Measurements from ENCODE around the gene RCBTB1.
"Not testable (repeated sequence)": the region's sequence is repeated elsewhere in the genome, so short reads cannot be mapped to it uniquely, and the experiment has no call there.

The RCBTB1 gene

DNA sequence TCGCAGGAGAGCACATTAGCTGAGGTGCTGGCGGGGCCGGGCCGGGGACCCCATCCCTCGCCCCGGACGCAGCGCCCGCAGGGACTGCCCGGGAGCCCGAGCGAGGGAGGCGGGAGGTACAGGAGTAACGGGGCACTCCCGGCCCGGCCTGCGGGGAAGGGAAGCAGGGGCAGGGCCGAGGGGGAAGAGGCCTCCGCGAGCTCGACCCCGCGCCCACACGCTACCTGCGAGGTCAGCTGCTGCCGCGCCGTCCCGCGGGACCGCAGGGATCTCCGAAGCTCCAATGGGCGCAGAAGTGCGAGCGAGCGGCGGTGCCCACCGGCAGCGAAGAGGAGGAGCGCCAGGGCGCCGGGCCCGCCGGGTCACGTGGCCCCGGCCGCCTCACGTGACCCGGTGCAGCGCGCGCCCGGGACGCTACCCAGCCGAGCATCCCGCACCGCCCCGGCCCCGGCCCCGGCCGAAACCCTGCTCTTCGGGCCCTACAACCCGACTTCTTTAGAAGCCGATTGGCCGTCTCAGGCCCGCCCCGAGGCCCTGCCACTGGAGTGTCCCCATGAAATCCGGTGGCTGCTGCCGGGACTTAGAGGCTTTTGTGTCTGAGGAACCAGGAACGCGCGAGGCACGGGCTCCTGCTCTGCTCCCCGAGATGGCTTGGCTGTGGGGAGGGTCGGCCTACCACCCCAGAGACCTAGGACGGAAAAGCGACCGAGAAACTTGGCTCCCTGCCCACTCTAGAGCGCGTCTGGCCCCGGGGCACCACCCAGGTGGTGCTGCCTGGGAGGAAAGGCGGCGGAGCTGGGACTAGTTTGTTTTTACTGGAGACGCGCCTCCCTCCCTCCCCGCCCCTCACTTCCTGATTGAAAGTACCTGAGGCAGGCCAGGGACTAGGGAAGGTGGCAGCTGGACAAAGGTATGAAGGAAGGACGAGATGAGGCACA, at the start of gene RCBTB1:
Gene RCBTB1, minus strand, starts transcription at position 339 of the 938 bp plus-strand sequence. CDS start 18,279 bp downstream, outside the sequence.
- DNase-seq (ENCODE audit: low read depth) = no peak

DNA sequence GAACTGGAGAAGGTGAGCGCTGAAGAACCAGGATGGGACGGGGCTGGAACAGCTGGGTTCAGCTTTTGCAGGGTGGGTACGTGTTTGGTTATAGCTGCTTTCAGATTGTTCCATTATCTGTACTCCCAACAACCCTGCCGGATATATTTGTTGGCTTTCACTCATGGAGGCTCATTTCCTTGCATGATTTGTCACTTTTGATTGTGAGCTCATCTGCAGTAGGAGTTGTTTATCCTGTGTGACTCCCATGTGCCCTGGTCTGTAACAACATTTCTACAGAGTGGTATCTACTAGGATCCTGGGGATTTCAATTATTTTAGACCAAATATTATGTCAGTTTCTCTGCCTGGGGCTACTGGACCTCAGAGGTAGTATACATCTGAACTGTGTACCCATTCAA, 48.4 kb upstream of the RCBTB1 start:
- no peak for DNase-seq (ENCODE audit: low read depth)

- no peak for DNase-seq (ENCODE audit: low read depth)
Measured at GRCh38 chr13:49632156-49632555, 46.8 kb upstream of the RCBTB1 start.

DNA sequence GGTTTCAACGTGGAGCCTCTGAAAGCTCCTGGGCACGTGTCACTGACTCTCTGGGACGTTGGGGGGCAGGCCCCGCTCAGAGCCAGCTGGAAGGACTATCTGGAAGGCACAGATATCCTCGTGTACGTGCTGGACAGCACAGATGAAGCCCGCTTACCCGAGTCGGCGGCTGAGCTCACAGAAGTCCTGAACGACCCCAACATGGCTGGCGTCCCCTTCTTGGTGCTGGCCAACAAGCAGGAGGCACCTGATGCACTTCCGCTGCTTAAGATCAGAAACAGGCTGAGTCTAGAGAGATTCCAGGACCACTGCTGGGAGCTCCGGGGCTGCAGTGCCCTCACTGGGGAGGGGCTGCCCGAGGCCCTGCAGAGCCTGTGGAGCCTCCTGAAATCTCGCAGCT, 45.2 kb upstream of the RCBTB1 start:
- no peak for DNase-seq (ENCODE audit: low read depth)

DNA sequence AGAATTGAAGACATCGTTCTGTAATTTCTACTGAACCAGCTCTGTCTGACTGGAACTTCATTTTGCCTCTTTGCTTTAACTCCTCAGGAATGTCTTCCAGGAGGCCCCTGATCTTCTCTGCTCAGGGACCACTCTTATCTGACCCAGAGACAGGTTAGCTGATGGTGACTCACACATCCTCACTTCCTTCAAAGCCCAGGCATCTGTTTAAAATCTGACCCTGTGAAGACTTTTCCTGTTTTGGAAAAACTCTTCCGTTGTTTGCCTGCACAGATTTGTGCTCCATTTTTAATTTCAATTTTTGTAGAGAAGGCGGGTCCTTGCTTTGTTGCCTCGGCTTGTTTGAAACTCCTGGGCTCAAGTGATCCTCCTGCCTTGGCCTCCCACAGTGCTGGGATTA, 44.6 kb upstream of the RCBTB1 start:
- DNase-seq (ENCODE audit: low read depth) = no peak

DNA sequence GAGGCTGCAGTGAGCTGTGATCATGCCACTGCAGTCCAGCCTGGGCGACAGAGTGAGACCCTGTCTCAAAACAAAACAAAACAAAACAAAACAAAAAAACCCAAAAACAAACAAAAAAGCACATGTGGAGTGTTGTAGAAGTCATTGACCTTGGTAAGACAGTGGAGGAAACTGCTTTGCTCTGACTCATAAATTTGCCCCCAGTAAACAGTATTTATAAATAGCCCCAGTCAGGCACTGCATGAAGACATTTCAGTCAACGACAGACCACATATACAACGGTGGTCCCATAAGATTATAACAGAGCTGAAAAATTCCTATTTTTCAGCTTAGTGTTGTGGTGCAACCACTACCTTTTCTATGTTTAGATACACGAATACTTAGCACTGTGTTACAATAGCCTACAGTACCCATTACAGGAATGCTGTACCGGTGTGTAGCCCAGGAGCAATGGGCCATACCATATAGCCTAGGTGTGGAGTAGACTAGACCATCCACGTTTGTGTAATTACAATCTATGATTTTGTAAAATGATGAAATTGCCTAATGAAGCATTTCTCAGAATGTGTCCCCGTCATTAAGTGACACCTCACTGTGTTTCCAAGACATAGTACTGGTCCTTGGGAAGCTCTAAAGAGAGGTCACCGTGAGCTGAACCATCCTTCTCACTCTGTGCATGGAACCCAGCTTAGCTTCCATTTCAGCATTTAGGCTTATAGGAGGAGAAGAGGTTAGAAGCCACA, 44.0 kb upstream of the RCBTB1 start:
- no peak for DNase-seq (ENCODE audit: low read depth)

GRCh38 chr13:49627831-49628652, 42.7 kb upstream of the RCBTB1 start, which contains the start of gene ARL11:
Gene ARL11, plus strand, starts transcription at chr13:49628507. Its CDS starts 1,941 bp downstream, at chr13:49630448.
- no peak for DNase-seq (ENCODE audit: low read depth)

GRCh38 chr13:49625392-49626079, 40.2 kb upstream of the RCBTB1 start:
- DNase-seq (ENCODE audit: low read depth) = no peak

DNA sequence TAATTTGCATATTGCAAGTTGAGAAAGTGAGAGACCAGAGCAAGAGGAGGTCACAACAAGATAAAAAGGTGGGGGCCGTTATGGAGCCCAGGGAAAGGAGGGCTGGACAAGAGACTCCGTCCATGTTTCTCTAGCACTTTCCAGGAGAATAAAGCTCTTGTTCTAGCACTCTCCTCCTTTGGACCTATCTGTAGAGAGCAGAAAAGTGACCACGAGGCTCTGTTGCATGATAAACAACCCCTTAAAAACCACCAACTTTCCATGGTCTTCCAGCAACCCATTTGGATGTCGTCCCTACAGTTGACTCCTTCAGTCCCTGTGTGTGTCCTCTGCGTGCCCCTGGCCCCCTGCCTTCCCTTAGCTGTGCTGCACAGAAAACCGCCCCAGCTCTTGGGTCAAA, 38.9 kb upstream of the RCBTB1 start:
- no peak for DNase-seq (ENCODE audit: low read depth)

DNA sequence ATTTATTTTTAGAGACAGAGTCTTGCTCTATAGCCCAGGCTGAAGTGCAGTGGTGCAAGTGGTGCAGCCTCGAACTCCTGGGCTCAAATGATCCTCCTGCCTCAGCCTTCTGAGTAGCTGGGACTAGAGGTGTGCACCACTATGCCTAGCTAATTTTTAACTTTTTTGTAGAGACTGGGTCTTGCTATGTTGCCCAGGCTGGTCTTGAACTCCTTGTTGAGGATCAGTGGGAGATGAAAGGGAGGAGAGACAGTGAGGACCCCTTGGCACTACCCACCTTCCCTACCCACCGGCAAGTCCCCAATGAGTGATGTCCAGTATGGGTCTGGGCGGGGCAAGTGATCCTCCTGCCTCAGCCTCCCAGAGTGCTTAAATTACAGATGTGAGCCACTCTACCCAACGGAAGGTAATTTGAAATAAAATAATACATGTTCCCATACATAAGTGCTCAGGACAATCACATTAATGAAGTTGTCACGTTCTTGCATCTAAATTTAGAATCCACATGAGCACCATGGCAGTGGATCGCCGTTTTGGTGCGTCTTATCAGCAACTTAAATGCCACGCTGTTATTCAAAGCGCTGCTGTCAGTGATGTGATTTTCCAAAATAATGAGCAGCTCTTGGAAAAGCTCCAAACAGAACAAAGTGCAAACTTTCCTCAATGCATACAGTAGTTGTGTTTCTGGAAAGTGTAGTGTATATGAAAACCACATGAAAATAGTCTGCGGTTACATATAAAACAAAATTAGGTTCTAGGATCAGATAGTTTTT, 37.0 kb upstream of the RCBTB1 start:
- no peak for DNase-seq (ENCODE audit: low read depth)

- no peak for DNase-seq (ENCODE audit: low read depth)
Measured at GRCh38 chr13:49620170-49620621, 34.8 kb upstream of the RCBTB1 start.

- DNase-seq (ENCODE audit: low read depth) = no peak
Measured at GRCh38 chr13:49616676-49617065, 31.3 kb upstream of the RCBTB1 start.

DNA sequence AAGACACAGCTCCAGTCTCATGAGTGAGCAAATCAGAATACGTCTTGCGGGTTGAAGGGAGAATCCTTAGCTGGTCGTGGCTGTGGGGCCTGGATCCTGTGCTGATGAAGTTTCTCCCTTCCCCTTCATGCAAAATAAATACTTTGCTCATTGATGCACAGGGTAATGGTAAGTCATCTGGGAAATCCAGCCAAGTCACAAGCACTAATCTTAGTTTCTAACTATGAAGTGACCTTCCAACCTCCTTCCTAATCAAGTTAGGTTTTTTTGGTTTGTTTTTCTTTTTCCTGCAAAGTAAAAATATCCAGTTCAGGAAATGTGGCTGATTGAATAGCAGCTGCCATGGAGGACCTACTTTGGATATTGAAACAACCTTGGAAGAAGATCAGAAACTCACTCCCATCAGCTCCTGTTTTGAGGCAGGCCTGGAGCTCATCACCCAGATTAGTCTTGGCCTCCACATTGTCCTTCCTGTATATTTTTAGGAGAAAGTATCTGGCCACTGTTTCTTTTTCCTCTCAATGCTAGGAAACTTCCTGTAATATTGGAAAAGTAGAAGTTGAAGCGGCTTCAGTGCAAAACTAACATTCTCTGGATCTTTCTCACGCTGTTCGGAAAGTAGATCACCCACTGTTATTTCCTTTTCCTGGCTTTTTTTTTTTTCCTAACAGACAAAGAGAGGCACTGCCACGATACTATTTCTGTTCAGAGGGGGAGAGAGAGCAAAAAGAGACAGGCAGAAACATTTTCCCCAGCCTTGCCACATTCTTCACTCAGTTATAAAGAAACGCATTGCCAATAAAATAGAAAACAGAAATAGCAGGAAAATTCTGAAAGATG, 30.7 kb upstream of the RCBTB1 start:
- DNase-seq (ENCODE audit: low read depth) = no peak

DNA sequence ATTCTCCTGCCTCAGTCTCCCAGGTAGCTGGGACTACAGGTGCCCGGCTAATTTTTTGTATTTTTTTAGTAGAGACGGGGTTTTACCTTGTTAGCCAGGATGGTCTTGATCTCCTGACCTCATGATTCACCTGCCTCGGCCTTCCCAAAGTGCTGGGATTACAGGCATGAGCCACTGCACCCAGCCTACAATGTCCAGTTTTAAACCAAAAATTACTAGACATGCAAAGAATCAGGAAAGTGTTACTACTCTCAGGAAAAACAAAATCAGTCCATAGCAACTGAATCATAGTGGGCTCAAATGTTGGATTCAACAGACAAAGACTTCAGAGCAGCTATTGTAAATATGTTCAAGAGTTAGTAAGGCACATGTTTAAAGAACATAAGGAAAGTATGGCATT, 26.7 kb upstream of the RCBTB1 start:
- DNase-seq (ENCODE audit: low read depth) = not testable (repeated sequence)

- no peak for DNase-seq (ENCODE audit: low read depth)
Measured at GRCh38 chr13:49610176-49610575, 24.8 kb upstream of the RCBTB1 start.

DNA sequence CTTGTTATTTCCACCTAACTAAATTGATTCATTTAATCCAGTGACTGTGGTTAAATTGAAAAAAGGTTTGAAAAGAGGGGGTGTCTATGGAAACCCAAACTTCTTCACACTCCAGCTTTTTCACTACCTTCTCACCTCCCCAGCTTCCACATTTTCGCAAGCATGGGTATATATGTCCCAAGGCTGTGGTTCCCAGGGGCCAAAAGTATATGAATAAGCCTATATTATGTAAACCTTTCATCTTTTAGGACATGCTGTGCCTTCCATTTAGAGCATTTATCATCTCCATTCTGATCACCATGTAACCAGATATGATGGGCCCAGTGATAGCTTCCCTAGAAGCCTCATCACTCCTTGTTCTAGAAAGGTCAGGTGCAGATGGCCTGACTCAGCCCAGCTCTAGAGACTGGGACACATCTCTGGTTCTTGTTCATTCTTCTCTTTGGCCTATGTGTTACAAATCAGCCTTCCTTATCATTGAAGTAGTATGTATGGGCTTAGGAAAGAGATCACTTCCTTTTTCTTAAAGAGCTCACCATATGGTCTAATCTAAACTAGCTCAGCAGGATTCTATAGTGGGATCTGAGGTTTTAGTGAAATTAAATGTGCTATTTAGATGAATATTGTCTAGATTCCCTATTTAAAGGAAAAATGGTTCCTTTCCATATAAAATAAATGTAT, 23.4 kb upstream of the RCBTB1 start:
- DNase-seq (ENCODE audit: low read depth) = no peak

DNA sequence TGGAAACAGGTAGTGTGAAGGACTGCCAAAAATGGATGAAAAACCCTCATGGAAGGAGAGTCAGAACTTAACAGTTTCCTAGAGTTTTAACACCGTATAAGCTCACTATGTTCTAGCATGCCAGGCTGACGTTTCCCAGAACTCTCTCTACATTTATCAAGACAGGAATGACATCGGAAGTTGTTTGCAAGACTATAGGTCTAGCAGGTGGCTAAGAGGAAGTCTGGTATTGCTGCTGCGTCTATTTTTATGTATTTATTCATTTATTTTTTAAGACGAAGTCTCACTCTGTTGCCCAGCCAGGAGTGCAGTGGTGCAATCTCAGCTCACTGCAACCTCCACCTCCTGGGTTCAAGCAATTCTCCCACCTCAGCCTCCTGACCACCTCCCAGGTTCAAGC, 22.4 kb upstream of the RCBTB1 start:
- no peak for DNase-seq (ENCODE audit: low read depth)

GRCh38 chr13:49606747-49607648, 21.6 kb upstream of the RCBTB1 start:
- DNase-seq (ENCODE audit: low read depth) = peak; percentile 65

All from non-pigmented ciliary epithelial cell (primary cell).